ENCODE results near the gene ADPRHL1.
A peak's percentile ranks its signal among the peaks of the same experiment; 100 is the strongest.
"Not testable (repeated sequence)": the region's sequence is repeated elsewhere in the genome, so short reads cannot be mapped to it uniquely, and the experiment has no call there.

ADPRHL1 gene

GRCh38 chr13:113455384-113455783 lies 2.1 kb upstream of the ADPRHL1 start:
- no peak for DNase-seq (ENCODE audit: low read depth)
- H3K4me3 ChIP-seq (ENCODE audit: low read length) = no peak overlapping the region
- no peak for TF ChIP-seq CTCF (conservative IDR thresholded peaks at IDR 0.05; ENCODE audit: low read depth, low read length)

DNA sequence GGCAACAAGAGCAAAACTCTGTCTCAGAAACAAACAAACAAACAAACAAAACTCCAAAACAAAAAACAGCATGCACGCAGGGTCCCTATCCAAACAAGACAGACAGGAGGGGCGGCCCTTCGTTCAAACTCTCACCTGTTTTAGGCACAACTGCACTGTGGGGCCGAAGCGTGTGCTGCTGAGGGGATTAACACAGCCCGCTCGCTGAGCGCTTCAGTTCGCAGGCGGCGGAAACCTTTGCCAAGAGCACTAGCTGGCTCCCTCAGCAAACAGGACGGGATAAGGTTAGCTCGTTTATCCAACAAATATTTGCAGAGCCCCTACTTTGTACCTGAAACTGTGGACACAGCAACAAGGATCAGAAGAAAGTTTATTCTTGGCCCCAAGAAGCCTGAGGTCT lies 1.6 kb upstream of the ADPRHL1 start:
- no peak for TF ChIP-seq CTCF (conservative IDR thresholded peaks at IDR 0.05; ENCODE audit: low read depth, low read length)
- no peak overlapping the region for H3K4me3 ChIP-seq (ENCODE audit: low read length)
- no peak for DNase-seq (ENCODE audit: low read depth)

DNA sequence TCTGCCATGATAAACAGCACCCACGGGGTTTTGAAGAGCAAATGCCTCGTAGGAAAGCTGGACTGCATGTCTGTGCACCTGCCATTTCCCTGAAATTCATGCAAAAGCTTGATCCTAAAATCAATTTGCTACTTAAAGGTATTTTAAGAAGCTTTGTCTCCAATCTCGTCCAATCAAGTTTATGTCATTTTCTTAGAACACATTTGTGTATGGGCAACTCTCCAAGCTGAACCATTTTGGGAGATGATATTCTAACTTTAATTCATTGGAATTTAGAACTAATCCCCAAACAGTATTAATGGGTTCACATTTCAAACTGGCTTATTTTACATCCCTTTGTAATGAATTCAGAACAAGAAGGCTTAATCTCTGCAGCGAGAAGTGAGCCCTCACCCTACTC lies 822 bp downstream of the ADPRHL1 start:
- no peak for DNase-seq (ENCODE audit: low read depth)
- TF ChIP-seq CTCF (conservative IDR thresholded peaks at IDR 0.05; ENCODE audit: low read depth, low read length) = no peak
- no peak overlapping the region for H3K4me3 ChIP-seq (ENCODE audit: low read length)

- no peak for DNase-seq (ENCODE audit: low read depth)
- H3K4me3 ChIP-seq (ENCODE audit: low read length) = no peak overlapping the region
- no peak for TF ChIP-seq CTCF (conservative IDR thresholded peaks at IDR 0.05; ENCODE audit: low read depth, low read length)
Observed at GRCh38 chr13:113451951-113452421, 1.3 kb downstream of the ADPRHL1 start.

- TF ChIP-seq CTCF (conservative IDR thresholded peaks at IDR 0.05; ENCODE audit: low read depth, low read length) = peak; percentile 27
Observed at GRCh38 chr13:113450861-113451620, 2.2 kb downstream of the ADPRHL1 start.

GRCh38 chr13:113450348-113450744 lies 2.9 kb downstream of the ADPRHL1 start:
- DNase-seq (ENCODE audit: low read depth); H3K4me3 ChIP-seq (ENCODE audit: low read length): not testable (repeated sequence)

More at GRCh38 chr13:113450861-113451620, 2.2 kb downstream of the ADPRHL1 start:
- DNase-seq (ENCODE audit: low read depth); H3K4me3 ChIP-seq (ENCODE audit: low read length): not testable (repeated sequence)

- TF ChIP-seq CTCF (conservative IDR thresholded peaks at IDR 0.05; ENCODE audit: low read depth, low read length) = no peak
- peak overlapping the region; percentile 34 for H3K4me3 ChIP-seq (ENCODE audit: low read length)
Observed at GRCh38 chr13:113449693-113450347, 3.5 kb downstream of the ADPRHL1 start.

More at GRCh38 chr13:113449693-113450347, 3.5 kb downstream of the ADPRHL1 start:
- DNase-seq (ENCODE audit: low read depth) = no peak
